Calu3 (cell line): ENCODE measurements around the gene ZNF775. TPM values are rescaled to one million over a fixed set of nuclear protein-coding genes. Genes with fewer than 3 reads are reported as not detected.

Experiments used
- BruUV-seq: library from RNA; stranded (reverse); fragments of 400-500 nt; replicated peaks from 2 replicates; lab custom pipeline; 2021; lab: Mats Ljungman, UMichigan
- CTCF ChIA-PET: fragments of 300-600 bp; sonication (Branson Sonifier 250); formaldehyde crosslinking; loops from one replicate; lab custom pipeline; 2022; ENCODE audit warnings: antibody characterized with exemption; lab: Charles Lee
- DNase-seq: peaks from one replicate; pipeline ENCODE4 v3.0.0; 2022
- H3K27ac Mint-ChIP-seq: one replicate; pipeline ENCODE4 v1.8.0; 2022; ENCODE audit warnings: mixed read lengths; ENCODE audit not compliant: unreplicated experiment
- H3K27me3 Mint-ChIP-seq: one replicate; pipeline ENCODE4 v1.8.0; 2022; ENCODE audit warnings: mixed read lengths; ENCODE audit not compliant: unreplicated experiment
- H3K36me3 Mint-ChIP-seq: one replicate; pipeline ENCODE4 v1.8.0; 2022; ENCODE audit warnings: mild to moderate bottlenecking, moderate library complexity, mixed read lengths; ENCODE audit not compliant: insufficient read depth, unreplicated experiment
- H3K4me1 Mint-ChIP-seq: one replicate; pipeline ENCODE4 v1.8.0; 2022; ENCODE audit warnings: mild to moderate bottlenecking, low read depth, mixed read lengths; ENCODE audit not compliant: unreplicated experiment
- H3K4me3 Mint-ChIP-seq: one replicate; pipeline ENCODE4 v1.8.0; 2022; ENCODE audit warnings: mild to moderate bottlenecking, low read depth, moderate library complexity, mixed read lengths; ENCODE audit not compliant: unreplicated experiment
- H3K9me3 Mint-ChIP-seq: one replicate; pipeline ENCODE4 v1.8.0; 2022; ENCODE audit warnings: low read depth, mixed read lengths; ENCODE audit not compliant: unreplicated experiment
- CTCF ChIP-seq: fragments of 200-600 bp; IDR thresholded peaks from one replicate; pipeline ENCODE4 v1.8.0; 2022; ENCODE audit warnings: antibody characterized with exemption; ENCODE audit not compliant: unreplicated experiment
- intact Hi-C: fragments of 100-400 bp; cut with micrococcal nuclease; formaldehyde crosslinking; loops from one replicate; pipeline ENCODE4 v1.10.0; 2022; ENCODE audit not compliant: unreplicated experiment
- total RNA-seq: library from RNA; stranded (reverse); gene quantifications from 2 replicates; pipeline ENCODE4 v1.2.3, GENCODE V29; 2022

Gene ZNF775
- total RNA-seq, 1 experiment from 2014 or later, result 5.8 TPM

GRCh38 chr7:150398965-150399320 is 19.8 kb downstream of the ZNF775 start:
- TF ChIP-seq CTCF, result no peak
- H3K27me3 Mint-ChIP-seq, result no peaks in the 10 kb centered on the region
- no peak for DNase-seq
- BruUV-seq, result no TSS peak
- peaks cover 5% of the 10 kb centered on the region for H3K36me3 Mint-ChIP-seq
- H3K9me3 Mint-ChIP-seq, result no peaks in the 10 kb centered on the region
- H3K4me1 Mint-ChIP-seq, result peaks cover 14% of the 10 kb centered on the region
- intact Hi-C loops, result no loop called here
- no peak overlapping the region for H3K4me3 Mint-ChIP-seq
- no peak overlapping the region for H3K27ac Mint-ChIP-seq
- CTCF ChIA-PET, result no interaction called here

GRCh38 chr7:150399421-150400007 is 20.4 kb downstream of the ZNF775 start:
- Mint-ChIP-seq H3K9me3 (no peaks in the 10 kb centered on the region), H3K4me1 (peaks cover 19% of the 10 kb centered on the region), H3K4me3 (no peak overlapping the region), H3K27ac (no peak overlapping the region), H3K36me3 (peaks cover 10% of the 10 kb centered on the region), H3K27me3 (no peaks in the 10 kb centered on the region)
- CTCF ChIA-PET, result no interaction called here
- no peak for DNase-seq
- intact Hi-C loops, result no loop called here
- no peak for TF ChIP-seq CTCF
- BruUV-seq, result no TSS peak

- intact Hi-C loops, result no loop called here
- Mint-ChIP-seq H3K4me3 (no peak overlapping the region), H3K4me1 (peaks cover 21% of the 10 kb centered on the region), H3K27ac (no peak overlapping the region), H3K36me3 (peaks cover 17% of the 10 kb centered on the region), H3K27me3 (no peaks in the 10 kb centered on the region), H3K9me3 (no peaks in the 10 kb centered on the region)
- peak; percentile 25 for DNase-seq
- BruUV-seq, result no TSS peak
- no peak for TF ChIP-seq CTCF
- CTCF ChIA-PET, result no interaction called here
These were observed 21.1 kb downstream of the ZNF775 start for GRCh38 chr7:150400008-150400787.

GRCh38 chr7:150400788-150401423 is 21.8 kb downstream of the ZNF775 start:
- Mint-ChIP-seq H3K4me1 (peaks cover 27% of the 10 kb centered on the region), H3K4me3 (no peak overlapping the region), H3K27me3 (no peaks in the 10 kb centered on the region), H3K27ac (no peak overlapping the region), H3K36me3 (peaks cover 24% of the 10 kb centered on the region), H3K9me3 (no peaks in the 10 kb centered on the region)
- no peak for DNase-seq
- intact Hi-C loops, result no loop called here
- BruUV-seq, result no TSS peak
- CTCF ChIA-PET, result no interaction called here
- no peak for TF ChIP-seq CTCF
